Neuronal stem cell (in vitro differentiated cells): ENCODE measurements around the gene SV2C.

Source experiments
- DNase-seq: peaks from one replicate; pipeline ENCODE4 v3.0.0-alpha.2; 2013; ENCODE audit warnings: low spot score
- H2AFZ ChIP-seq: one replicate; pipeline ENCODE4 v1.6.1; 2013; ENCODE audit warnings: mild to moderate bottlenecking, low read length, inconsistent platforms
- H2AK5ac ChIP-seq: 2 replicates; pipeline ENCODE4 v1.6.1; 2013; ENCODE audit warnings: low read depth, mild to moderate bottlenecking, inconsistent platforms, low read length, moderate library complexity, mixed read lengths
- H2BK120ac ChIP-seq: 2 replicates; pipeline ENCODE4 v1.6.1; 2013; ENCODE audit warnings: low read depth, mild to moderate bottlenecking, inconsistent platforms, low read length, moderate library complexity, mixed read lengths
- H2BK12ac ChIP-seq: one replicate; pipeline ENCODE4 v1.6.1; 2013; ENCODE audit warnings: low read length, inconsistent platforms
- H2BK15ac ChIP-seq: 2 replicates; pipeline ENCODE4 v1.6.1; 2013; ENCODE audit warnings: mild to moderate bottlenecking, low read length, inconsistent platforms, mixed read lengths
- H2BK5ac ChIP-seq: one replicate; pipeline ENCODE4 v1.6.1; 2013; ENCODE audit warnings: inconsistent platforms, mild to moderate bottlenecking, low read length, moderate library complexity
- H3K14ac ChIP-seq: one replicate; pipeline ENCODE4 v1.6.1; 2013; ENCODE audit warnings: low read length, inconsistent platforms
- H3K18ac ChIP-seq: 2 replicates; pipeline ENCODE4 v1.6.1; 2013; ENCODE audit warnings: low read length, inconsistent platforms
- H3K23ac ChIP-seq: 2 replicates; pipeline ENCODE4 v1.6.1; 2013; ENCODE audit warnings: low read depth, mild to moderate bottlenecking, mixed read lengths, low read length, inconsistent platforms; ENCODE audit not compliant: poor library complexity
- H3K27ac ChIP-seq: replicated peaks from 3 replicates; pipeline ENCODE4 v1.5.1; 2013; ENCODE audit warnings: low read length, inconsistent platforms
- H3K27me3 ChIP-seq, 3 experiments: 2 replicates each; pipeline ENCODE4 v1.6.1; 2013; ENCODE audit warnings: low read length in 3 of 3, mild to moderate bottlenecking in 2 of 3, inconsistent platforms in 1 of 3, low read depth in 1 of 3, mixed read lengths in 1 of 3, moderate library complexity in 1 of 3; ENCODE audit not compliant: control insufficient read depth in 3 of 3, insufficient read depth in 3 of 3
- H3K36me3 ChIP-seq, 2 donors: replicated peaks in 1 of 2; 2 replicates each; pipeline ENCODE4 v1.6.1; 2013; ENCODE audit warnings: low read length in 2 of 2; ENCODE audit not compliant: control insufficient read depth in 2 of 2, insufficient read depth in 2 of 2
- H3K4ac ChIP-seq: 2 replicates; pipeline ENCODE4 v1.6.1; 2013; ENCODE audit warnings: inconsistent platforms, mild to moderate bottlenecking, low read length, moderate library complexity
- H3K4me1 ChIP-seq, 2 donors: 1 replicate in 1 of 2; 2 replicates in 1 of 2; pipeline ENCODE4 v1.6.1; 2013; ENCODE audit warnings: low read length in 2 of 2, low read depth in 1 of 2; ENCODE audit not compliant: control insufficient read depth in 2 of 2, insufficient read depth in 1 of 2
- H3K4me2 ChIP-seq: one replicate; pipeline ENCODE4 v1.6.1; 2013; ENCODE audit warnings: mild to moderate bottlenecking, low read length, inconsistent platforms; ENCODE audit not compliant: insufficient read depth, poor library complexity, severe bottlenecking
- H3K4me3 ChIP-seq, 2 donors: 2 replicates each; pipeline ENCODE4 v1.5.1; 2013; ENCODE audit warnings: low read length in 2 of 2, mild to moderate bottlenecking in 2 of 2, inconsistent platforms in 1 of 2, moderate library complexity in 1 of 2
- H3K79me1 ChIP-seq: one replicate; pipeline ENCODE4 v1.6.1; 2013; ENCODE audit warnings: low read depth, mild to moderate bottlenecking, inconsistent platforms, low read length, moderate library complexity
- H3K9ac ChIP-seq: one replicate; pipeline ENCODE4 v1.6.1; 2013; ENCODE audit warnings: mild to moderate bottlenecking, low read depth, low read length, inconsistent platforms; ENCODE audit not compliant: poor library complexity
- H3K9me3 ChIP-seq, 2 donors: replicated peaks in 1 of 2; 2 replicates each; pipeline versions ENCODE3 to v1.6.1; 2013; ENCODE audit warnings: low read length in 2 of 2, mild to moderate bottlenecking in 2 of 2, inconsistent platforms in 1 of 2, low read depth in 1 of 2, mixed read lengths in 1 of 2, moderate library complexity in 1 of 2; ENCODE audit not compliant: control insufficient read depth in 2 of 2, insufficient read depth in 1 of 2
- H4K8ac ChIP-seq: one replicate; pipeline ENCODE4 v1.6.1; 2013; ENCODE audit warnings: low read depth, mild to moderate bottlenecking, inconsistent platforms, low read length, moderate library complexity
- H4K91ac ChIP-seq: one replicate; pipeline ENCODE4 v1.6.1; 2013; ENCODE audit warnings: low read length, low read depth, mild to moderate bottlenecking, inconsistent platforms; ENCODE audit not compliant: poor library complexity
- WGBS, 2 donors: extraction: QIAGEN DNeasy Blood & Tissue Kit; methylation state at CpG; one replicate each; pipeline ENCODE4 v1.1.7; 2013; ENCODE audit warnings: missing lambda C conversion rate in 2 of 2, mixed read lengths in 1 of 2; ENCODE audit not compliant: insufficient read length in 2 of 2, insufficient replicate concordance in 1 of 2; ENCODE audit errors: extremely low coverage in 2 of 2; 5-methylcytosine and 5-hydroxymethylcytosine counted together

The SV2C gene

DNA sequence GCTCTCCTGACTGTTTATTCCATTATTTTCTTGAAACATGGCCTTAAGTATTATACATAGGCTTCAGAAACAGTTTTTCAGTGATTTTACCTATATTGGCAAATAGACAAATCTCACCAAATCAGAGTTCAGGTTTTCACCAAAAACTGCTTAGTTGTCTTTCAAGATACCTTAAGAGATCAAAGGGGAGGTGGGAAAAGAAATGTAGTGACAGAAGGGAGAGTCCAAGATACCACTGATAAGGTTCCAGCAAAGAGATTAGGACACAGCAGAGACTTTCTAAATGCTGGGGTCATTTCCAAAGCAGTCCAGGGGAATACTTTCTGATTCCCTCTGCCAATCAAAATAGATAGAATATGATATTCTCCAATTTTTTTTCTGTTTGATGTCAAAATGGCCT, 246.2 kb downstream of the SV2C start:
- Histone ChIP-seq H3K18ac (no peak overlapping the region), H3K9me3 (no peaks in the 10 kb centered on the region), H3K4me3 (no peak overlapping the region), H2BK12ac (no peak overlapping the region), H3K4me1 (peaks cover 22 to 24% of the 10 kb centered on the region in 2 donors), H2AK5ac (no peak overlapping the region), H3K9ac (no peak overlapping the region), H3K36me3 (no peaks in the 10 kb centered on the region), H3K27ac (no peak overlapping the region), H3K4ac (no peak overlapping the region), H3K27me3 (peaks cover 0 to 7% (median 0%) of the 10 kb centered on the region in 3 experiments), H3K79me1 (no peaks in the 10 kb centered on the region), H2BK120ac (no peak overlapping the region), H3K23ac (no peak overlapping the region), H4K91ac (no peak overlapping the region), H3K14ac (no peak overlapping the region), H2BK15ac (no peak overlapping the region), H4K8ac (no peak overlapping the region), H2BK5ac (no peak overlapping the region), H2AFZ (no peak overlapping the region), H3K4me2 (no peak overlapping the region)
- no peak for DNase-seq

DNA sequence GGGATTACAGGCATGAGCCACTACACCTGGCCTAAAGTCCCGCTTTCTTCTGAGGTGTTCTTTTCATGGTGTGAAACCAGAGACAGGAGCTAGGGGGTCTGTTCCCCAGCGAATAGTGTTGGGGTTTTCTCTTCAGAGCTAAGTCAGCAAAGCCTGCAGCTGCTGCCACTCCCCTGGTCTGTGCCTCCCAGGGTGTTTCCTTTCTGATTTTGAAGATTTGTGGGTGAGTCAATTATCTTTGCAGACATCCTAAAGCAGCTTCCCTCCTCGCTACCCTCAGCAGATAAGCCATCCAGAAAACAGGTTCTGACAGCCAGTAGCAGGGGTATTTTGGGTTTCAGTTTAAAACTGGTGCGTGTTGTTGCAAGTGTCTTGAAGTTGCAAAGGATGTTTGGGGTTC, 247.9 kb downstream of the SV2C start:
- no peak for DNase-seq
- no peak overlapping the region for H2BK120ac ChIP-seq
- H3K4me1 ChIP-seq, result peaks cover 14 to 18% of the 10 kb centered on the region in 2 donors
- H2AFZ ChIP-seq, result peak overlapping the region; percentile 10
- no peak overlapping the region for H3K4me2 ChIP-seq
- H3K14ac ChIP-seq, result no peak overlapping the region
- no peaks in the 10 kb centered on the region for H3K9me3 ChIP-seq
- no peak overlapping the region for H3K9ac ChIP-seq
- H3K36me3 ChIP-seq, result no peaks in the 10 kb centered on the region
- no peak overlapping the region for H3K27ac ChIP-seq
- no CpG with 5 or more reads among the region's 4 CpGs for WGBS, 2 donors
- no peak overlapping the region for H3K4ac ChIP-seq
- no peak overlapping the region for H3K4me3 ChIP-seq
- H2BK15ac ChIP-seq, result peak overlapping the region; percentile 41
- H3K79me1 ChIP-seq, result no peaks in the 10 kb centered on the region
- H2BK5ac ChIP-seq, result no peak overlapping the region
- no peak overlapping the region for H3K23ac ChIP-seq
- H4K8ac ChIP-seq, result no peak overlapping the region
- H4K91ac ChIP-seq, result no peak overlapping the region
- H3K27me3 ChIP-seq, result peaks cover 0 to 2% (median 0%) of the 10 kb centered on the region in 3 experiments
- no peak overlapping the region for H2AK5ac ChIP-seq
- H2BK12ac ChIP-seq, result no peak overlapping the region
- no peak overlapping the region for H3K18ac ChIP-seq

GRCh38 chr5:76332102-76332501, 248.9 kb downstream of the SV2C start:
- Histone ChIP-seq H3K14ac (no peak overlapping the region), H2BK5ac (no peak overlapping the region), H2AFZ (no peak overlapping the region), H3K4ac (no peak overlapping the region), H2AK5ac (no peak overlapping the region), H2BK15ac (peak overlapping the region; percentile 41), H3K27me3 (peaks cover 0 to 2% (median 0%) of the 10 kb centered on the region in 3 experiments), H2BK12ac (no peak overlapping the region), H3K27ac (no peak overlapping the region), H3K4me3 (no peak overlapping the region), H3K36me3 (no peaks in the 10 kb centered on the region), H3K9ac (no peak overlapping the region), H4K8ac (no peak overlapping the region), H3K18ac (no peak overlapping the region), H2BK120ac (no peak overlapping the region), H3K79me1 (no peaks in the 10 kb centered on the region), H3K9me3 (peaks cover 0 to 4% of the 10 kb centered on the region in 2 donors), H3K23ac (no peak overlapping the region), H3K4me2 (no peak overlapping the region), H4K91ac (no peak overlapping the region), H3K4me1 (peaks cover 6 to 11% of the 10 kb centered on the region in 2 donors)
- WGBS, 2 donors, result no CpG with 5 or more reads among the region's 4 CpGs
- no peak for DNase-seq

- Histone ChIP-seq H3K18ac (no peak overlapping the region), H4K91ac (no peak overlapping the region), H2BK12ac (no peak overlapping the region), H3K27me3 (peaks cover 0 to 2% (median 0%) of the 10 kb centered on the region in 3 experiments), H3K4me3 (no peak overlapping the region), H3K23ac (no peak overlapping the region), H3K14ac (no peak overlapping the region), H2BK120ac (no peak overlapping the region), H2AK5ac (no peak overlapping the region), H3K27ac (no peak overlapping the region), H3K79me1 (no peaks in the 10 kb centered on the region), H3K4me1 (peaks cover 5 to 10% of the 10 kb centered on the region in 2 donors), H2AFZ (no peak overlapping the region), H3K4me2 (no peak overlapping the region), H2BK15ac (no peak overlapping the region), H4K8ac (no peak overlapping the region), H3K4ac (no peak overlapping the region), H3K9ac (no peak overlapping the region), H3K36me3 (no peaks in the 10 kb centered on the region), H3K9me3 (peaks cover 0 to 4% of the 10 kb centered on the region in 2 donors), H2BK5ac (no peak overlapping the region)
- WGBS, 2 donors, result no CpG with 5 or more reads among the region's 2 CpGs
- DNase-seq, result no peak
Measured at GRCh38 chr5:76332611-76333205, 249.5 kb downstream of the SV2C start.
